ENCODE results near the gene MOB3A.
"Not testable (repeated sequence)": the region's sequence is repeated elsewhere in the genome, so short reads cannot be mapped to it uniquely, and the experiment has no call there.

GRCh38 chr19:2091926-2092525, 4.1 kb downstream of the MOB3A start:
- not testable (repeated sequence) for TF ChIP-seq CTCF, POLR2A, EP300 (IDR thresholded peaks at IDR 0.05)

Measured in upper lobe of left lung (tissue), 4 donors.